HL-60 (cell line): ENCODE results near the gene ADGRF5.

Experiments
- GABPA ChIP-seq: IDR thresholded peaks from 2 replicates; pipeline ENCODE4 v1.6.1; 2012; ENCODE audit warnings: low read depth
- POLR2AphosphoS5 ChIP-seq: IDR thresholded peaks from 2 replicates; pipeline ENCODE4 v1.6.1; 2012; ENCODE audit warnings: low read depth
- SPI1 ChIP-seq: IDR thresholded peaks from 2 replicates; pipeline ENCODE4 v1.6.1; 2012; ENCODE audit warnings: low read depth, mild to moderate bottlenecking, borderline replicate concordance
- TF ChIP-seq, protein P1 (sequence below): IDR thresholded peaks from one replicate; pipeline ENCODE4 v1.5.1; 2011; ENCODE audit warnings: low read length, control low read depth, inconsistent platforms; ENCODE audit not compliant: insufficient read depth
- TF ChIP-seq, protein P2 (sequence below): IDR thresholded peaks from 2 replicates; pipeline ENCODE4 v1.6.1; 2012; ENCODE audit warnings: low read depth; ENCODE audit not compliant: insufficient replicate concordance

DNA sequence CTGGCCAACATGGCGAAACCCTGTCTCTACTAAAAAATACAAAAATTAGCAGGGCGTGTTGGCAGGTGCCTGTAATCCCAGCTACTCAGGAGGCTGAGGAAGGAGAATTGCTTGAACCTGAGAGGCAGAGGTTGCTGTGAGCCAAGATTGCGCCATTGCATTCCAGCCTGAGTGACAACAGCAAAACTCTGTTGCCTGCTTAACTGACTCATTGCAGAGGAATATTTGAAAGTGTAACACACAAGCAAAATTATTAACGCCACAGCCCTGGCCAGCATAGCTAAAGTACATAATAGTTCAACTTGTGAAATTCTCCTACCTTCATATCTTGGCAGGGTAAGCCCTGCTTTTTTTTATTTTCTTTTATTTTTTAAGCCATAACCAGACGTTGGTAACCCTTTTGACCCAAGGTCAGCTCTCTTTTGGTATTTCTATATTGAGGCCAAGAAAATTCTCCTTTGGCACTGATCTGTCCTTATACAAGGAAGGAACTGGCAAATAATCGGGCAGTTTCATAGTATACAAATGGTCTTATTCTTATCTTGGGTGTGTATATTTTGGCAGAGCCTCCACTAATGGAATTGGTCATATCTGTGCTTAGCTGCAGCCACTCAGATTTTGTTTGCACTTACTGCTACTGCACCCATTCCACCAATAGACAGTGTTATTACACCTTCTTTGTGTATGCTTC lies 4.0 kb upstream of the ADGRF5 start:
- TF ChIP-seq, protein P1, sequence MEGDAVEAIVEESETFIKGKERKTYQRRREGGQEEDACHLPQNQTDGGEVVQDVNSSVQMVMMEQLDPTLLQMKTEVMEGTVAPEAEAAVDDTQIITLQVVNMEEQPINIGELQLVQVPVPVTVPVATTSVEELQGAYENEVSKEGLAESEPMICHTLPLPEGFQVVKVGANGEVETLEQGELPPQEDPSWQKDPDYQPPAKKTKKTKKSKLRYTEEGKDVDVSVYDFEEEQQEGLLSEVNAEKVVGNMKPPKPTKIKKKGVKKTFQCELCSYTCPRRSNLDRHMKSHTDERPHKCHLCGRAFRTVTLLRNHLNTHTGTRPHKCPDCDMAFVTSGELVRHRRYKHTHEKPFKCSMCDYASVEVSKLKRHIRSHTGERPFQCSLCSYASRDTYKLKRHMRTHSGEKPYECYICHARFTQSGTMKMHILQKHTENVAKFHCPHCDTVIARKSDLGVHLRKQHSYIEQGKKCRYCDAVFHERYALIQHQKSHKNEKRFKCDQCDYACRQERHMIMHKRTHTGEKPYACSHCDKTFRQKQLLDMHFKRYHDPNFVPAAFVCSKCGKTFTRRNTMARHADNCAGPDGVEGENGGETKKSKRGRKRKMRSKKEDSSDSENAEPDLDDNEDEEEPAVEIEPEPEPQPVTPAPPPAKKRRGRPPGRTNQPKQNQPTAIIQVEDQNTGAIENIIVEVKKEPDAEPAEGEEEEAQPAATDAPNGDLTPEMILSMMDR = no peak
- TF ChIP-seq POLR2AphosphoS5 = no peak
- TF ChIP-seq, protein P2, sequence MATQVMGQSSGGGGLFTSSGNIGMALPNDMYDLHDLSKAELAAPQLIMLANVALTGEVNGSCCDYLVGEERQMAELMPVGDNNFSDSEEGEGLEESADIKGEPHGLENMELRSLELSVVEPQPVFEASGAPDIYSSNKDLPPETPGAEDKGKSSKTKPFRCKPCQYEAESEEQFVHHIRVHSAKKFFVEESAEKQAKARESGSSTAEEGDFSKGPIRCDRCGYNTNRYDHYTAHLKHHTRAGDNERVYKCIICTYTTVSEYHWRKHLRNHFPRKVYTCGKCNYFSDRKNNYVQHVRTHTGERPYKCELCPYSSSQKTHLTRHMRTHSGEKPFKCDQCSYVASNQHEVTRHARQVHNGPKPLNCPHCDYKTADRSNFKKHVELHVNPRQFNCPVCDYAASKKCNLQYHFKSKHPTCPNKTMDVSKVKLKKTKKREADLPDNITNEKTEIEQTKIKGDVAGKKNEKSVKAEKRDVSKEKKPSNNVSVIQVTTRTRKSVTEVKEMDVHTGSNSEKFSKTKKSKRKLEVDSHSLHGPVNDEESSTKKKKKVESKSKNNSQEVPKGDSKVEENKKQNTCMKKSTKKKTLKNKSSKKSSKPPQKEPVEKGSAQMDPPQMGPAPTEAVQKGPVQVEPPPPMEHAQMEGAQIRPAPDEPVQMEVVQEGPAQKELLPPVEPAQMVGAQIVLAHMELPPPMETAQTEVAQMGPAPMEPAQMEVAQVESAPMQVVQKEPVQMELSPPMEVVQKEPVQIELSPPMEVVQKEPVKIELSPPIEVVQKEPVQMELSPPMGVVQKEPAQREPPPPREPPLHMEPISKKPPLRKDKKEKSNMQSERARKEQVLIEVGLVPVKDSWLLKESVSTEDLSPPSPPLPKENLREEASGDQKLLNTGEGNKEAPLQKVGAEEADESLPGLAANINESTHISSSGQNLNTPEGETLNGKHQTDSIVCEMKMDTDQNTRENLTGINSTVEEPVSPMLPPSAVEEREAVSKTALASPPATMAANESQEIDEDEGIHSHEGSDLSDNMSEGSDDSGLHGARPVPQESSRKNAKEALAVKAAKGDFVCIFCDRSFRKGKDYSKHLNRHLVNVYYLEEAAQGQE = no peak
- TF ChIP-seq SPI1 = no peak
- TF ChIP-seq GABPA = no peak
